Stimulated activated CD8-positive, alpha-beta memory T cell treated with anti-CD3 and anti-CD28 coated beads, Interleukin-12 subunit alpha, Interleukin-12 subunit beta, amount 100 ng/mL, for 1 hour (primary cell): ENCODE results near the gene MRPL37.
"Not testable (repeated sequence)": the region's sequence is repeated elsewhere in the genome, so short reads cannot be mapped to it uniquely, and the experiment has no call there.

Experiments
- DNase-seq: peaks from one replicate; pipeline ENCODE4 v3.0.0-alpha.2; 2020; ENCODE audit warnings: low read depth

Gene MRPL37

DNA sequence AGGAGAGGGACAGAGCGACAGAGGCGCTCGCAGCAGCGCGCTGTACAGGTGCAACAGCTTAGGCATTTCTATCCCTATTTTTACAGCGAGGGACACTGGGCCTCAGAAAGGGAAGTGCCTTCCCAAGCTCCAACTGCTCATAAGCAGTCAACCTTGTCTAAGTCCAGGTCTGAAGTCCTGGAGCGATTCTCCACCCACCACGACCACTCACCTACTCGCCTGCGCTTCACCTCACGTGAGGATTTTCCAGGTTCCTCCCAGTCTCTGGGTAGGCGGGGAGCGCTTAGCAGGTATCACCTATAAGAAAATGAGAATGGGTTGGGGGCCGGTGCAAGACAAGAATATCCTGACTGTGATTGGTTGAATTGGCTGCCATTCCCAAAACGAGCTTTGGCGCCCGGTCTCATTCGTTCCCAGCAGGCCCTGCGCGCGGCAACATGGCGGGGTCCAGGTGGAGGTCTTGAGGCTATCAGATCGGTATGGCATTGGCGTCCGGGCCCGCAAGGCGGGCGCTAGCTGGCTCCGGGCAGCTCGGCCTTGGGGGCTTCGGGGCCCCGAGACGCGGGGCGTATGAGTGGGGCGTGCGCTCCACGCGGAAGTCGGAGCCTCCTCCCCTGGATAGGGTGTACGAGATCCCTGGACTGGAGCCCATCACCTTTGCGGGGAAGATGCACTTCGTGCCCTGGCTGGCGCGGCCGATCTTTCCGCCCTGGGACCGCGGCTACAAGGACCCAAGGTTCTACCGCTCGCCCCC is at the start of gene MRPL37, which contains the start of gene CYB5RL:
TSS of gene MRPL37 (plus strand) at position 403 of the 754 bp plus-strand sequence. CDS start at position 480, 77 bp downstream.
TSS of gene CYB5RL (minus strand) at position 266 of the 754 bp plus-strand sequence. CDS start 4,414 bp downstream, outside the sequence.
- DNase-seq = peak; percentile 83

GRCh38 chr1:54151013-54151412 is 49.0 kb upstream of the MRPL37 start:
- no peak for DNase-seq

DNA sequence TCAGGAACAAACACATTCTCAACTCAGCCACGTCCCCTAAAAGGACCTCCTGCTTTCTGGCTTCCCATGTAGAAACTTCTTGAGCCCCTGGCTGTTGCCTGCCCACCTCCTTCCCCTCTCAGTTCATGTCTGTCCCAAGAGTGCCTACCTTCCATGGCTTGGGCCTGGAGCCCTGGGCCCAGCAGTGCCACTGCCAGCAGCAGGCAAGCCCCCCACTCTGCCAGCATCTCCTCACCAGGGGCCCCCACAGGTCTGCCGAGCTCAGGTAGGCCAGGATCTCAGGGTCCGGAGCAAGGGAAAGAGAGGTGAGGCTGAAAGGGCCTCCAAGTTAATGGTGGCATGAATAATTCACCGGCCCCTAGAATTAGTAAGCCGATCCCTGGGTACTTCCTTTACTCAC is 47.3 kb upstream of the MRPL37 start, which contains the start of gene CDCP2:
TSS of gene CDCP2 (minus strand) at position 305 of the 400 bp plus-strand sequence. CDS start at position 227, 78 bp downstream.
- no peak for DNase-seq

GRCh38 chr1:54153535-54154439 is 46.2 kb upstream of the MRPL37 start:
- no peak for DNase-seq

DNA sequence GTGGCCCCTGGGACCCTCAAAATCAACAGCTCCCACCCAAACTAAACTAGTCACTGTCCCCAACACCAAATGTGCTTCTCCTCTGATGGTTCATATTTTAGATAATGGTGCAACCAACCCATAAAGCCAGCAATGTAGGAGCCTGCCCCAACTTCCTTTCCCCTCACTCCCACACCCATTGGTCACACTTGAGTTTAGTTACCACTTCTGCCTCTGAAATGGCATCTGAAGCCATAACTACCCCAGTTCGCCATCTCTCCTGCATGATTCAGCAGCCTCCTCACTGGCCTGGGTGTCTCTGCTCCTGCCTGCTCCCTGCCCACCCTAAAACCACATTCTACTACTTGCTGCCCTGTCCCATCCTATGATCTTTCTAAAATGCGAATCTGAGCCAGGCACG is 43.8 kb upstream of the MRPL37 start:
- DNase-seq = no peak

- DNase-seq = no peak
These were observed 43.0 kb upstream of the MRPL37 start for GRCh38 chr1:54156986-54157385.

GRCh38 chr1:54157401-54157800 is 42.6 kb upstream of the MRPL37 start:
- DNase-seq = no peak

DNA sequence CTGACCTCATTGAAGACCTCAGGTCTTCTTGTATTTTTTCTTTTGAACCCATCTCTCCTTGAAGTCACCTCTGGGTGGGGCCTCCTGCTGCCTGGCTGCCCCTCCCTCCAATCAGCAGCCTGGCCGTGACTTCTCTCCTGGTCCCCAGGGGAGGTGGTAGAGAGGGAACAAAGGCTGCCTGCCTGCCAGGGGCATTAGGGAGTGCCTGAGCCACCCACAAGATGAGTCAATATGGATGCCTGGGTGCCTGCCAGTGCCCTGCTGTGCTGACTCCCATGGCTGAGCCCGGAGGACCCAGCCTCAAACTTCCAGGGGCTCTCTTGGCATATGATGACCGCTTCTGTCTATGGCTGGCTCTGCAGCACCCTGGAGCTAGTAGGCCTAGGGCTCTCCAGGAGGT is 41.9 kb upstream of the MRPL37 start:
- DNase-seq = no peak

DNA sequence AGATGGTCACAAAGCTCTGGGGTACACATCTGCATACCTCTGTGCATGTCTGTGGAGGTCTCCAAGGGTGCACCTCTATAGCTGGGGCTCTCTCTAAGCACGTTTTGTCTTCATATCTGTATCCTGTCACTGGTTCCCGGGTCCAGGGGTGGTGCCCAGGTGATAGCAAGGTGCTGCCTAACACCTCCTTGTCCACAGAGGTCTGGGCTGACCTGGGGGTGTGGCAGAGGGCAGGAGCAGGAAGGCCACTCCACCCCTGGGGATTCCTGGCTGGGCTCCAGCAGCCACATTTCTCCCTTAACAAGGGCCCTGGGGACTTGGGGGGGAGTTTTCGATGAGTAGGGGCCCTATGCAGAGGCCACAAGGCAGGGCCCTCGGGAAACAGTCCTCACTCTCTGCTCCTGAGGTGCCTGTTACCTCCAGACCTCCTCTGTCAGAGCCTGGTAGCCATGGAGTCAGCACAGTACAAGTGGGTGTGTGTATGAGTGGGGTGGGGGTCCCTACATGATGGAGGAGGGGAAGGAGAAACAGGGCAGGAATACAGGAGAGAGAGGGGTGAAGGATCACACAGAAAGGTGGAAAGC is 40.1 kb upstream of the MRPL37 start:
- no peak for DNase-seq

- DNase-seq = no peak
These were observed 39.6 kb upstream of the MRPL37 start for GRCh38 chr1:54160351-54160750.

GRCh38 chr1:54161495-54162168 is 38.3 kb upstream of the MRPL37 start:
- no peak for DNase-seq

- no peak for DNase-seq
These were observed 36.9 kb upstream of the MRPL37 start for GRCh38 chr1:54163051-54163450.

- no peak for DNase-seq
These were observed 36.4 kb upstream of the MRPL37 start for GRCh38 chr1:54163573-54163972.

DNA sequence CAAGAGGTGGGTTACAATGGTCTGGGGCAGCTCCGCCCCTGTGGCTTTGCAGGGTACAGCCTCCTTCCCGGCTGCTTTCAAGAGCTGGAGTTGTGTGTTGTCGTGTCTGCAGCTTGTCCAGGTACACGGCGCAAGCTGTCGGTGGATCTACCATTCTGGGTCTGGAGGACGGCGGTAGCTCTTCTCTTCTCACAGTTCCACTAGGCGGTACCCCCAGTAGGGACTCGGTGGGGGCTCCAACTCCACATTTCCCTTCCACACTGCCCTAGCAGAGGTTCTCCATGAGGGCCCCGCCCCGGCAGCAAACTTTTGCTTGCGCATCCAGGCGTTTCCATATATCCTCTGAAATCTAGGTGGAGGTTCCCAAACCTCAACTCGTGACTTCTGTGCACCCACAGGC is 34.8 kb upstream of the MRPL37 start:
- no peak for DNase-seq

- not testable (repeated sequence) for DNase-seq
These were observed 33.6 kb upstream of the MRPL37 start for GRCh38 chr1:54166357-54166756.

- no peak for DNase-seq
These were observed 32.4 kb upstream of the MRPL37 start for GRCh38 chr1:54167422-54168139.

GRCh38 chr1:54168206-54168965 is 31.6 kb upstream of the MRPL37 start:
- no peak for DNase-seq

GRCh38 chr1:54169068-54169467 is 30.9 kb upstream of the MRPL37 start:
- DNase-seq = no peak

- DNase-seq = no peak
These were observed 29.0 kb upstream of the MRPL37 start for GRCh38 chr1:54171016-54171415.

- no peak for DNase-seq
These were observed 28.4 kb upstream of the MRPL37 start for GRCh38 chr1:54171606-54172005.
